Measurements from ENCODE around the gene TUG1.

DNA sequence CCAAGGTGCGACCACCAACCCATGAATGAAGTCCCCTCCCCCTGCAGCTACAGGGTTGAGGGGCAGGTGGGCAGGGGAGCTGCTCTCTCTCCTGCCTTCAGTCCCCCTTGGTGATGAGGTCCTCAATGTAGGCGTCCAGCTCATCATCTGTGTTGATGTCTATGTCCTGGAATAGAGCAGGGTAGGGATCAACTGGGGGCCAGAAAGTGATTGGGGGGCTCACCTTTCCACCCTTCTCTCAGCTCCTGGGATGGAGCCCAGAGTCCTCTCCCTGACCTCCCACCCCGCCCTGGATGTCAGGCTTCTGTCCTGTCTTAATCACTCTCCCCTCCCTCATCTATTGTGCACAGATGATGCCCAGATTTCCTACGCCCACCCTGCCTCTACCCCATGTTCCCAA is 42.4 kb upstream of the TUG1 start:
- TF ChIP-seq, protein P1, sequence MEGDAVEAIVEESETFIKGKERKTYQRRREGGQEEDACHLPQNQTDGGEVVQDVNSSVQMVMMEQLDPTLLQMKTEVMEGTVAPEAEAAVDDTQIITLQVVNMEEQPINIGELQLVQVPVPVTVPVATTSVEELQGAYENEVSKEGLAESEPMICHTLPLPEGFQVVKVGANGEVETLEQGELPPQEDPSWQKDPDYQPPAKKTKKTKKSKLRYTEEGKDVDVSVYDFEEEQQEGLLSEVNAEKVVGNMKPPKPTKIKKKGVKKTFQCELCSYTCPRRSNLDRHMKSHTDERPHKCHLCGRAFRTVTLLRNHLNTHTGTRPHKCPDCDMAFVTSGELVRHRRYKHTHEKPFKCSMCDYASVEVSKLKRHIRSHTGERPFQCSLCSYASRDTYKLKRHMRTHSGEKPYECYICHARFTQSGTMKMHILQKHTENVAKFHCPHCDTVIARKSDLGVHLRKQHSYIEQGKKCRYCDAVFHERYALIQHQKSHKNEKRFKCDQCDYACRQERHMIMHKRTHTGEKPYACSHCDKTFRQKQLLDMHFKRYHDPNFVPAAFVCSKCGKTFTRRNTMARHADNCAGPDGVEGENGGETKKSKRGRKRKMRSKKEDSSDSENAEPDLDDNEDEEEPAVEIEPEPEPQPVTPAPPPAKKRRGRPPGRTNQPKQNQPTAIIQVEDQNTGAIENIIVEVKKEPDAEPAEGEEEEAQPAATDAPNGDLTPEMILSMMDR (IDR thresholded peaks at IDR 0.05) = no peak
- no peak for TF ChIP-seq POLR2A (IDR thresholded peaks at IDR 0.05)
